HuH-7.5 (cell line): ENCODE results near the gene TMEM205.
"Not testable (repeated sequence)": the region's sequence is repeated elsewhere in the genome, so short reads cannot be mapped to it uniquely, and the experiment has no call there.

ENCODE experiments used
- DNase-seq: peaks from one replicate; pipeline ENCODE4 v3.0.0; 2011; ENCODE audit warnings: low spot score

Gene TMEM205

DNA sequence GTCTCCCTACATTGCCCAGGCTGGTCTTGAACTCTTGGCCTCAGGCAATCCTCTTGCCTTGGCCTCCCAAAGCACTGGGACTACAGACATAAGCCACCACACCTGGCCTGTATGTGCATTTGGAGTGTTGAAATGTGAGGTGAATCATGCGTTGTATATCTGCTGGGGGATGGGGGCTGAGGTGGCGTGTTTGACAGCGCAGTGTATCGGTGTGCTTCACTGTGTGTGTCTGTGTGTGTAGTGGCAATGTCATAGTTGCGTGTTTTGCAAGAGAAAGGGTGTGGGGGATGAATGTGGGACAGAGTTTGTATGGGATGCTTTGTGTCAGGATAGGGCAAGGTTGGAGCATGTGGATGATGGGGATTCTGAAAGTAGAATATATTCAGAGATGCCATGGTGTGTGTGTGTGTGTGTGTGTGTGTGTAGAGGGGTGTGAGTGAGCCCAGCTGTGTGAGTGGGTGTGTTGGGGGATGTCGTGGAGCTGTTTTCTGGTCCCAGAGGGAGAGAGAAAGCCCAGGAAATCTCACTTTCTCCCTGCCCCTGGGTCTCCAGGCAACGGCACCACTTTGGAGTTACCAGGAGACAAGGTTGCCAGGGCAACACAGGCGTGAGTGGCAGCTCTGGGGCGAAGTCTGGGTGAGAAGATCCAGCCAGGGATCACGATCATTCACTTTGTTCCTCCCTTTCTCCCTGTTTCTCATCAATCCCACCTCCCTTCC lies 27.3 kb upstream of the TMEM205 start:
- peak; percentile 39 for DNase-seq

DNA sequence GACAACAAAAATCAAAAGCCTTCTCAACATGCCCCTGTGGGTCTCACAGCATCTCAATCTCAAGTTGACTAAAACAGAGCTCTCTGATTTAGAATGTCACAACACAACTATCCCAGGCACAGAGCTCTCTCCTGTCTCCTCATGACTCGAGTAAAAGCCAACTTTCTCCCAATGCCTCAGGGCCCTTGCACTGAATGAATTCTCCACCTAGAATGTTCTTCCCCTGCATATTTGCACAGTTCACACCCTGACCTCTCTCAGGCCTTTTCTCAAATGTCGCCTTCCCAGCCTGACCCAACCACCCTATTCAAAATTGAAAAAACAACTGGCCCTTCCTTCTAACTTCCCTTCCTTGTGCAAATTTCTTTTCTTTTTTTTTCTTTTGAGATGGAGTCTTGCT lies 24.7 kb upstream of the TMEM205 start:
- no peak for DNase-seq

DNA sequence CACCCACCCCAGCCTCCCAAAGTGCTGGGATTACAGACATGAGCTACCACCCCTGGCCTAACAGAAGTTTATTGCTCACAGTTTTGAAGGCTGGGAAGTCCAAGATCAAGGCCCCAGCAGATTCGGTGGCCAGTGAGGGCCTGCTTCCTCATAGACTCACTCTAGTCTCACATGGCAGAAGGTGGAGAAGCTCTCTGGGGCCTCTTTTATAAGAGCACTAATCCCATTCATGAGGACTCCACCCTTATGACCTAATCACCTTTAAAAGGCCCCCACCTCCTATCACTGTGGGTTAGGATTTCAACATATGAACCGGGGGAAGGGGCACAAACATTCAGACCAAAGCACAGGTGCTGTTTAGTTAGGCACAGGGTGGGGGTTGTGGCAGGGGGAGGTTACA lies 21.5 kb upstream of the TMEM205 start:
- no peak for DNase-seq

- DNase-seq = no peak
Observed at GRCh38 chr19:11365557-11366117, 19.6 kb upstream of the TMEM205 start.

DNA sequence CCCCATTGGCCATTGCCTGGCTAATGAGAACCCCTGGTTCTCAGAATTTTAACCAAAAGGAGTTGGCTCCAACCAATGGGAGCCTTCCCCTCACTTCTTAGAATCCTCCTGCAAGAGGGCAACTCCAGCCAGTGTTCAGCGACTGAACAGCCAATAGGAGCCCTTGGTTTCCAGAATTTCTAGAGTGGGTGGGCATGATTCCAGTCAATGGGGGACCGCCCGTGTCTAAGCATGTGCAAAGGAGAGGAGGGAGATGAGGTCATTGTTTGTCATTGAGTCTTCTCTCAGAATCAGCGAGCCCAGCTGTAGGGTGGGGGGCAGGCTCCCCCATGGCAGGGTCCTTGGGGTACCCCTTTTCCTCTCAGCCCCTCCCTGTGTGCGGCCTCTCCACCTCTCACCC lies 18.9 kb upstream of the TMEM205 start:
- DNase-seq = no peak

- DNase-seq = no peak
Observed at GRCh38 chr19:11364296-11364904, 18.3 kb upstream of the TMEM205 start.

GRCh38 chr19:11363881-11364280 lies 17.8 kb upstream of the TMEM205 start:
- no peak for DNase-seq

DNA sequence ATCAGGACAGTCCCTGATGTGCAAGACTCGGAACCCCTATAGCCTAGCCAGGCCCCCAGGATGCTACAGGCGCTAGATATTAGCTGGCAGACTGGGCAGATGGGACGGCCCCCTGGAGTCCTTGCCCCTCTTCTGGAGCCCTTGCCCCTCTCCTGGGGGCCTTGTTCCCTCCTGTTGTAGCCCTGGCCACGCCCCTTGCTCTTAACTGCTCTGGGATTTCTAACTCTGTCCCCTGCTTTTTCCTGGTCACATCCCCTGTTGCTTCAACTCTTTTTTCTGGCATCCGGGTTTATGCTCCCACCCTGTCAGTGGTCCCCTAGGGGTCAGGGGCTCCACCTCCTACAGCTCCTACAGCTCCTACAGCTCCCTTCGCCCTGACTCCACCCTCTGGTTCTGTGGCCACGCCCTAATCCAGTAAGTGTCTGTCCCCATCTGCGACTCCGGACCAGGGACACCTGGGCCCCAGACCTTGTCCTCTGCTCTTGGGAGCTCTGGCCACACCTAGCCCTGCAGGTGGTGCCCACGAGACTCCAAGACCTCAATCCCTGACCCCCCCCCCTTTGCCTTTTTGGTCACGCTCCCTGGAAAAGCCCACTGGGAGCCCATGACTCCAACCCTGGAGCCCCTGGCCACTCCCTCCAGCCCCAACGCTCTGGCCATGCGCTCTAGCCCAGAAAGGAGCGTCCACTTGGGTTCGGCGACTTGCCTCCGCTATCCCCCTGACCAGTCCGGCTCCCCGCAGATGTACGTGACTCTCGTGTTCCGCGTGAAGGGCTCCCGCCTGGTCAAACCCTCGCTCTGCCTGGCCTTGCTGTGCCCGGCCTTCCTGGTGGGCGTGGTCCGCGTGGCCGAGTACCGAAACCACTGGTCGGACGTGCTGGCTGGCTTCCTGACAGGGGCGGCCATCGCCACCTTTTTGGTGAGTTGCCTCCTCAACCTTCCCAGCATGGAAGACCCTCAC lies 16.0 kb upstream of the TMEM205 start:
- DNase-seq = no peak

GRCh38 chr19:11361037-11361770 lies 15.1 kb upstream of the TMEM205 start:
- no peak for DNase-seq

GRCh38 chr19:11359421-11359820 lies 13.4 kb upstream of the TMEM205 start:
- DNase-seq = no peak

GRCh38 chr19:11356676-11357550 lies 10.8 kb upstream of the TMEM205 start:
- DNase-seq = no peak

GRCh38 chr19:11356074-11356397 lies 10.0 kb upstream of the TMEM205 start:
- DNase-seq = no peak

DNA sequence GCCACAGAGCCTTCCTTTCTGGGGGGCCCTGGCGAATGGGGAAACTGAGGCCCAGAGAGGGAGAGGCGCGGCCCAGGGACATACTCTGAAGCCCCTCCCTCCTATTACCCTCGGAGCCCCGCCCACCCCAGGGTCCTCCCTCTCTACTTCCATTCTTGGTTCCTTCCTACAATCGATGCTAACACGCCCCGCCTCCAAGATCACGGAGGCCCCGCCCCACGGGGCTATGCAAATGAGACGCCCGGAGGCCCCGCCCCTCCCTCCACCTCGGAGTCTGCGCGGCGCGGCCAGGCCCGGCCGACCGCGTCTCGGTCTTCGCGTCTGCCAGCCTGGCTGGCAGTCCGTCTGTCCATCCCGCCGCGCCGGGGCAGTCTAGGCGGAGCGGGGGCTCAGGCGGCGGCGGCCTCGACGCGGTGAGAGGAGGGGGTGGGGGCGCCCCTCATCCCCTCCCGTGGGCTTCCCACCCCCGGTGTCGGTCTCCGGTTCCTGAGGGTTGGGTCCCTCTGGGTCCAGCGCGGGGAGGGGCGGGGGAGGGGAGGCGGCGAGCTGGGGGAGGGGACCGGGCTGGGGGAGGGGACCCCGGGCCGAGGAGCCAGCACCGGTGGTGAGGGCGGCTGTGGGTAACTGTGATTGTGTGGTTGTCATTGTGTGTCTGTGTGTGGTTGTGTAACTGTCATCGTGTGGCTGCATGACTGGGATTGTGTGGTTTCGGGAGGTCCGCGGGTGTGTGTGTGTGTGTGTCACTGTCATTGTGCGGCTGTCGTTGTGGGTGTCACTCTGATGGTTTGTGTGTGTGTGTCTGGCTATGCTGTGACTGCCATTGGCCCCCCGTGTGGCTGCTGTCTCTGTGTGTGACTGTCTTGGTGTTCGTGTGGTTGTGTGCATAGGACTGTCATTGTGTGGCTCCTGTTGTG lies 9.3 kb upstream of the TMEM205 start, which contains the start of gene PLPPR2:
PLPPR2 (plus strand) TSS at position 273 of the 914 bp plus-strand sequence. CDS start 2,242 bp downstream, outside the sequence.
- DNase-seq = peak; percentile 88

- not testable (repeated sequence) for DNase-seq
Observed at GRCh38 chr19:11354102-11354501, 8.0 kb upstream of the TMEM205 start.

- no peak for DNase-seq
Observed at GRCh38 chr19:11349171-11349570, 3.1 kb upstream of the TMEM205 start.

- no peak for DNase-seq
Observed at GRCh38 chr19:11347546-11348039, 1.5 kb upstream of the TMEM205 start.

- DNase-seq = no peak
Observed at GRCh38 chr19:11345122-11345803, 805 bp downstream of the TMEM205 start.

GRCh38 chr19:11342429-11342828 lies 3.6 kb downstream of the TMEM205 start:
- DNase-seq = no peak

DNA sequence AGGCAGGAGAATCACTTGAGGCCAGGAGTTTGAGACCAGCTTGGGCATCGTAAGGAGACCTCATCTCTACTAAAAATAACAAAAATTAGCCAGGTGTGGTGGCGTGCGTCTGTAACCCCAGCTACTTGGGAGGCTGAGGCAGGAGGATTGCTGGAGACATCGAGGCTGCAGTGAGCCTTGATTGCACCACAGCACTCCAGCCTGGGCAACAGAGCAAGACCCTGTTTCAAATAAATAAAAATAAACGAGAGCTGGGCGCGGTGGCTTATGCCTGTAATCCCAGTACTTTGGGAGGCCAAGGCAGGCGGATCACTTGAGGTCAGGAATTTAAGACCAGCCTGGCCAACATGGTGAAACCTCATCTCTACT lies 6.0 kb downstream of the TMEM205 start:
- not testable (repeated sequence) for DNase-seq
